H1 (cell line): ENCODE measurements around the gene YPEL4. TPM values are rescaled to one million over a fixed set of nuclear protein-coding genes. Genes with fewer than 3 reads are reported as not detected.

Experiments used
- BACH1 ChIP-seq: IDR thresholded peaks from 2 replicates; pipeline ENCODE4 v1.6.1; 2012; ENCODE audit warnings: low read length, improper control_type of control experiment
- GABPA ChIP-seq: IDR thresholded peaks from 2 replicates; pipeline ENCODE4 v1.6.1; 2011; ENCODE audit warnings: mild to moderate bottlenecking, low read length, moderate library complexity, borderline replicate concordance; ENCODE audit not compliant: insufficient read depth
- SIN3A ChIP-seq, 2 experiments: IDR thresholded peaks in 1 of 2; conservative IDR thresholded peaks in 1 of 2; 2 replicates each; pipeline ENCODE4 v1.6.1; 2011 to 2012; ENCODE audit warnings: low read length in 2 of 2, improper control_type of control experiment in 1 of 2, low read depth in 1 of 2, mild to moderate bottlenecking in 1 of 2
- polyA plus RNA-seq, 7 experiments: library from polyadenylated mRNA; depleted of rRNA in 3 of 7; stranded (reverse) in 5 of 7; unstranded in 2 of 7; fragments of >200 nt in 5 of 7; fragments of 200-250 nt in 2 of 7; gene quantifications; 1 replicate in 5 of 7; 2 replicates in 1 of 7; 4 replicates in 1 of 7; pipeline versions ENCODE4 v1.2.1 to v1.2.3, GENCODE V29; 2011 to 2013; ENCODE audit warnings: missing spikeins in 2 of 7, mixed read lengths in 2 of 7
- total RNA-seq: library from RNA; stranded (reverse); fragmentation: NEBNext Ultra II Directional; extraction: Animal tissue kit (Norgen Biotek cat#: 25700); gene quantifications from 2 replicates; pipeline ENCODE4 v1.2.1, GENCODE V29; 2021

YPEL4 gene
- total and polyA plus RNA-seq, 2 of the 8 experiments (the other 6 are each of a cell fraction or from before 2014, with no cell fraction given), result 0.13 to 0.38 TPM

GRCh38 chr11:57614234-57614772, 35.4 kb downstream of the YPEL4 start (continued):
- TF ChIP-seq SIN3A (conservative IDR thresholded peaks at IDR 0.05 in 1 of 2, IDR thresholded peaks at IDR 0.05 in 1 of 2; ENCODE audit: low read depth in 1 of 2, low read length in 2 of 2) (no peak), BACH1 (no peak), GABPA (no peak)
